Activated B cell treated with CpG ODN at 0.5 μM for 24 hours (primary cell): Measurements from ENCODE around the gene OPN1LW. TPM values are rescaled to one million over a fixed set of nuclear protein-coding genes. Genes with fewer than 3 reads are reported as not detected.

Experiments
- ATAC-seq: fragments of 200-7000 bp; cut with Tn5 transposase; one replicate; pipeline ENCODE4 v1.10.0; 2021; ENCODE audit warnings: low read depth, mild to moderate bottlenecking, moderate library complexity
- CTCF ChIA-PET: fragments of 350-600 bp; sonication (Branson Sonifier 250); formaldehyde crosslinking; loops from one replicate; lab custom pipeline; 2021; ENCODE audit warnings: antibody characterized with exemption; lab: Charles Lee
- POLR2A ChIA-PET: fragments of 350-600 bp; sonication (Branson Sonifier 250); formaldehyde crosslinking; loops from one replicate; lab custom pipeline; 2021; ENCODE audit warnings: antibody characterized with exemption; lab: Charles Lee
- DNase-seq: peaks from one replicate; pipeline ENCODE4 v3.0.0; 2022
- H3K27ac Mint-ChIP-seq: one replicate; pipeline ENCODE4 v1.8.0; 2020; ENCODE audit warnings: mixed read lengths
- H3K27me3 Mint-ChIP-seq: one replicate; pipeline ENCODE4 v1.8.0; 2021; ENCODE audit warnings: mixed read lengths
- H3K36me3 Mint-ChIP-seq: one replicate; pipeline ENCODE4 v1.8.0; 2021; ENCODE audit warnings: low read depth, mixed read lengths
- H3K4me1 Mint-ChIP-seq: one replicate; pipeline ENCODE4 v1.8.0; 2021; ENCODE audit warnings: mixed read lengths
- H3K4me3 Mint-ChIP-seq: one replicate; pipeline ENCODE4 v1.8.0; 2020; ENCODE audit warnings: mild to moderate bottlenecking, mixed read lengths
- H3K9me3 Mint-ChIP-seq: one replicate; pipeline ENCODE4 v1.8.0; 2020; ENCODE audit warnings: mixed read lengths
- CTCF ChIP-seq: fragments of 200-600 bp; IDR thresholded peaks from one replicate; pipeline ENCODE4 v1.8.0; 2022; ENCODE audit warnings: antibody characterized with exemption, mild to moderate bottlenecking
- intact Hi-C: fragments of 100-400 bp; cut with micrococcal nuclease; formaldehyde crosslinking; loops from one replicate; pipeline ENCODE4 v1.15.1; 2024
- total RNA-seq: library from RNA; stranded (reverse); gene quantifications from 2 replicates; pipeline ENCODE4 v1.2.3, GENCODE V29; 2022

OPN1LW gene
- total RNA-seq, 1 donor from 2014 or later: not detected

GRCh38 chrX:154132366-154132765, 11.7 kb upstream of the OPN1LW start:
- H3K4me3 Mint-ChIP-seq: no peak overlapping the region
- H3K27ac Mint-ChIP-seq: no peak overlapping the region
- CTCF ChIA-PET: no interaction called here
- no peaks in the 10 kb centered on the region for H3K36me3 Mint-ChIP-seq
- DNase-seq (no peak), ATAC-seq (no peak)
- H3K27me3 Mint-ChIP-seq: no peaks in the 10 kb centered on the region
- peaks cover 14% of the 10 kb centered on the region for H3K4me1 Mint-ChIP-seq
- no peaks in the 10 kb centered on the region for H3K9me3 Mint-ChIP-seq
- POLR2A ChIA-PET: no interaction called here
- no peak for TF ChIP-seq CTCF
- intact Hi-C loops: loop anchor here (5.0 kb wide), 1 partner anchor 190 kb away; no protein-coding TSS in a partner anchor

GRCh38 chrX:154135458-154136229, 8.4 kb upstream of the OPN1LW start:
- no peaks in the 10 kb centered on the region for H3K36me3 Mint-ChIP-seq
- TF ChIP-seq CTCF: no peak
- H3K27ac Mint-ChIP-seq: peak overlapping the region; percentile 24
- ATAC-seq (no peak), DNase-seq (no peak)
- no peaks in the 10 kb centered on the region for H3K9me3 Mint-ChIP-seq
- ChIA-PET POLR2A (interaction anchor here (1.0 kb wide), 1 partner anchor 162 kb away, joined by 3 read pairs; no protein-coding TSS in a partner anchor), CTCF (interaction anchor here (0.6 to 1.6 kb wide), 2 partner anchors 13 to 173 kb away, joined by 3 to 6 read pairs; no protein-coding TSS in a partner anchor)
- peaks cover 14% of the 10 kb centered on the region for H3K4me1 Mint-ChIP-seq
- H3K4me3 Mint-ChIP-seq: no peak overlapping the region
- intact Hi-C loops: loop anchor here (1.0 kb wide), 1 partner anchor 173 kb away; no protein-coding TSS in a partner anchor
- no peaks in the 10 kb centered on the region for H3K27me3 Mint-ChIP-seq

- CTCF ChIA-PET: interaction anchor here (0.7 to 2.7 kb wide), 5 partner anchors 41 to 181 kb away, joined by 3 to 22 read pairs (median 4); no protein-coding TSS in a partner anchor
- TF ChIP-seq CTCF: no peak
- POLR2A ChIA-PET: interaction anchor here (0.6 kb wide), 1 partner anchor 234 kb away, joined by 3 read pairs; no protein-coding TSS in a partner anchor
- DNase-seq: peak; percentile 71
- intact Hi-C loops: loop anchor here (1.0 kb wide), 1 partner anchor 172 kb away; no protein-coding TSS in a partner anchor
- Mint-ChIP-seq H3K27me3 (no peaks in the 10 kb centered on the region), H3K27ac (peak overlapping the region; percentile 83), H3K4me3 (peak overlapping the region; percentile 81), H3K36me3 (no peaks in the 10 kb centered on the region), H3K4me1 (peaks cover 14% of the 10 kb centered on the region), H3K9me3 (no peaks in the 10 kb centered on the region)
- ATAC-seq: peak; percentile 90
Observed at GRCh38 chrX:154136627-154137161, 7.3 kb upstream of the OPN1LW start.

- no peak for ATAC-seq
Observed at GRCh38 chrX:154138857-154139256, 5.2 kb upstream of the OPN1LW start.

More at GRCh38 chrX:154138857-154139256, 5.2 kb upstream of the OPN1LW start:
- POLR2A ChIA-PET: no interaction called here
- H3K27me3 Mint-ChIP-seq: no peaks in the 10 kb centered on the region
- no peak for TF ChIP-seq CTCF
- no peaks in the 10 kb centered on the region for H3K9me3 Mint-ChIP-seq
- H3K4me3 Mint-ChIP-seq: no peak overlapping the region
- peaks cover 14% of the 10 kb centered on the region for H3K4me1 Mint-ChIP-seq
- no peak overlapping the region for H3K27ac Mint-ChIP-seq
- DNase-seq: no peak
- H3K36me3 Mint-ChIP-seq: no peaks in the 10 kb centered on the region
- CTCF ChIA-PET: interaction anchor here (2.7 kb wide), 1 partner anchor 169 kb away, joined by 22 read pairs; no protein-coding TSS in a partner anchor
- intact Hi-C loops: no loop called here
